Activated CD4-positive, alpha-beta T cell treated with anti-CD3 and anti-CD28 coated beads, Interleukin-2, amount 50 U/mL, for 4 hours (primary cell): ENCODE measurements around the gene DAB2IP.

ENCODE experiments used
- DNase-seq, 2 experiments: peaks; one replicate each; pipeline ENCODE4 v3.0.0-alpha.2; 2020

Gene DAB2IP

GRCh38 chr9:121645003-121645402, 6.4 kb upstream of the DAB2IP start:
- no peak for DNase-seq

- no peak for DNase-seq
Measured at GRCh38 chr9:121645853-121646807, 5.3 kb upstream of the DAB2IP start.

GRCh38 chr9:121646992-121647391, 4.4 kb upstream of the DAB2IP start:
- DNase-seq: no peak

GRCh38 chr9:121648172-121648571, 3.3 kb upstream of the DAB2IP start:
- DNase-seq: no peak

- DNase-seq: no peak
Measured at GRCh38 chr9:121648799-121649198, 2.6 kb upstream of the DAB2IP start.

GRCh38 chr9:121649476-121650216, 1.8 kb upstream of the DAB2IP start:
- no peak for DNase-seq

GRCh38 chr9:121650217-121651007, 1.0 kb upstream of the DAB2IP start:
- DNase-seq: no peak

GRCh38 chr9:121651008-121651294, 483 bp upstream of the DAB2IP start:
- no peak for DNase-seq

GRCh38 chr9:121652021-121652837, 795 bp downstream of the DAB2IP start:
- DNase-seq: no peak

- no peak for DNase-seq
Measured at GRCh38 chr9:121652838-121653231, 1.4 kb downstream of the DAB2IP start.

GRCh38 chr9:121654499-121655140, 3.2 kb downstream of the DAB2IP start:
- no peak for DNase-seq

- DNase-seq: no peak
Measured at GRCh38 chr9:121655231-121655755, 3.9 kb downstream of the DAB2IP start.

GRCh38 chr9:121656941-121657470, 5.6 kb downstream of the DAB2IP start:
- DNase-seq: no peak

- no peak for DNase-seq
Measured at GRCh38 chr9:121658166-121658565, 6.7 kb downstream of the DAB2IP start.

GRCh38 chr9:121658591-121658990, 7.2 kb downstream of the DAB2IP start:
- DNase-seq: no peak

GRCh38 chr9:121660367-121660766, 8.9 kb downstream of the DAB2IP start:
- DNase-seq: no peak

- DNase-seq: no peak
Measured at GRCh38 chr9:121660876-121661275, 9.4 kb downstream of the DAB2IP start.

- no peak for DNase-seq
Measured at GRCh38 chr9:121661328-121661727, 9.9 kb downstream of the DAB2IP start.

GRCh38 chr9:121662359-121662758, 10.9 kb downstream of the DAB2IP start:
- no peak for DNase-seq

GRCh38 chr9:121662891-121663580, 11.6 kb downstream of the DAB2IP start:
- DNase-seq: no peak

GRCh38 chr9:121663591-121663990, 12.2 kb downstream of the DAB2IP start:
- no peak for DNase-seq
